OCI-LY1 (cell line): ENCODE measurements around the gene COMMD3.

ENCODE experiments used
- EZH2 ChIP-seq: fragments of 200-600 bp; sonication (generic), shearing (Covaris generic); IDR thresholded peaks from 2 replicates; pipeline ENCODE4 v1.8.0; 2017; ENCODE audit warnings: borderline replicate concordance, mixed run types, mild to moderate bottlenecking, antibody characterized with exemption, low read length, moderate library complexity, mixed read lengths
- TF ChIP-seq, protein P1 (sequence below): fragments of 200-600 bp; sonication (generic), shearing (Covaris generic); IDR thresholded peaks from 2 replicates; pipeline ENCODE4 v1.5.1; 2017; ENCODE audit warnings: mild to moderate bottlenecking, antibody characterized with exemption, low read length, moderate library complexity, mixed read lengths

DNA sequence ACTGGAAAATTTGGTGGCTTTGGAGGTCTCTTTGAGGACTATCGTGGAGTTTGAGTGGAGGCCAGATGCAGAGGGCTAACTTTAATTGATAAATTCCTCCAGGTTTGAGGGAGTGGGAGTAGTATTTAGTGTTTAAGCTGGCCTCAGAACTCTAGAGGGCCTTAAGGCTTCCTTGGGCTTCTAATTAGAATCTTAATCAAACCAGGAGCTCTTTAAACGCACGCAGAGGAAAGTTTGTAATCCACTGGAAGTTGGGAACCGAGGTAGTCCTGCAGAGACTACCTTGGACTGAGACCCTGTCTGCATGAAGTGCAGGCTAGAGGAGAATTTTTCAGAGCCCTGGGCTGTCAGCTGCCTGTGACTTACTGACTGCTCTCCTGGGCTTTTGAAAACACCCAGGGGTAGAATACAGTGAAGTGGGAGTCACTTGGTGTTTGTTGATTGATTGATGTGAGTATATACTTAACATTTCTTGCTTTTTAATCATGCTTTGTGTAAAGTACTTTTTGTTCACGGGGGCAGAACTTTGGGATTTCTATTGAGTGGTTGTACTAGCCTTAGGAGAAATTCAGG, 35.0 kb downstream of the COMMD3 start:
- TF ChIP-seq, protein P1, sequence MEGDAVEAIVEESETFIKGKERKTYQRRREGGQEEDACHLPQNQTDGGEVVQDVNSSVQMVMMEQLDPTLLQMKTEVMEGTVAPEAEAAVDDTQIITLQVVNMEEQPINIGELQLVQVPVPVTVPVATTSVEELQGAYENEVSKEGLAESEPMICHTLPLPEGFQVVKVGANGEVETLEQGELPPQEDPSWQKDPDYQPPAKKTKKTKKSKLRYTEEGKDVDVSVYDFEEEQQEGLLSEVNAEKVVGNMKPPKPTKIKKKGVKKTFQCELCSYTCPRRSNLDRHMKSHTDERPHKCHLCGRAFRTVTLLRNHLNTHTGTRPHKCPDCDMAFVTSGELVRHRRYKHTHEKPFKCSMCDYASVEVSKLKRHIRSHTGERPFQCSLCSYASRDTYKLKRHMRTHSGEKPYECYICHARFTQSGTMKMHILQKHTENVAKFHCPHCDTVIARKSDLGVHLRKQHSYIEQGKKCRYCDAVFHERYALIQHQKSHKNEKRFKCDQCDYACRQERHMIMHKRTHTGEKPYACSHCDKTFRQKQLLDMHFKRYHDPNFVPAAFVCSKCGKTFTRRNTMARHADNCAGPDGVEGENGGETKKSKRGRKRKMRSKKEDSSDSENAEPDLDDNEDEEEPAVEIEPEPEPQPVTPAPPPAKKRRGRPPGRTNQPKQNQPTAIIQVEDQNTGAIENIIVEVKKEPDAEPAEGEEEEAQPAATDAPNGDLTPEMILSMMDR, result no peak
- no peak for TF ChIP-seq EZH2
